Heart left ventricle (tissue), 16 donors: ENCODE data around the gene SLC9A9. TPM values are rescaled to one million over a fixed set of nuclear protein-coding genes. Genes with fewer than 3 reads are reported as not detected.

Source experiments
- ATAC-seq, 4 donors: fragments of 200-7000 bp; cut with Tn5 transposase; one replicate each; pipeline ENCODE4 v1.9.1; 2020 to 2022; ENCODE audit warnings: moderate library complexity in 4 of 4, mild to moderate bottlenecking in 3 of 4, moderate number of reproducible peaks in 1 of 4
- DNase-seq, 5 donors: peaks; one replicate each; pipeline ENCODE4 v3.0.0-alpha.2; 2020
- H3K27ac ChIP-seq, 12 donors: fragments of 200-600 bp; sonication (generic) in 4 of 12; one replicate each; pipeline versions ENCODE4 v1.5.0 to v1.8.0; 2016 to 2022; ENCODE audit warnings: mild to moderate bottlenecking in 2 of 12
- H3K27me3 ChIP-seq, 9 donors: fragments of 200-600 bp; sonication (generic) in 2 of 9; one replicate each; pipeline versions ENCODE4 v1.5.1 to v1.8.0; 2016 to 2022; ENCODE audit warnings: mild to moderate bottlenecking in 3 of 9
- H3K36me3 ChIP-seq, 9 donors: fragments of 200-600 bp; sonication (generic) in 2 of 9; one replicate each; pipeline versions ENCODE4 v1.5.0 to v1.8.0; 2018 to 2022; ENCODE audit warnings: mild to moderate bottlenecking in 2 of 9
- H3K4me1 ChIP-seq, 12 donors: fragments of 200-600 bp; sonication (generic) in 4 of 12; one replicate each; pipeline versions ENCODE4 v1.5.0 to v1.8.0; 2016 to 2022; ENCODE audit warnings: mild to moderate bottlenecking in 3 of 12
- H3K4me3 ChIP-seq, 12 donors: fragments of 200-600 bp; sonication (generic) in 4 of 12; one replicate each; pipeline versions ENCODE4 v1.5.0 to v1.8.0; 2017 to 2022; ENCODE audit warnings: mild to moderate bottlenecking in 9 of 12, moderate library complexity in 4 of 12
- H3K9me3 ChIP-seq, 12 donors: fragments of 200-600 bp; sonication (generic) in 4 of 12; one replicate each; pipeline versions ENCODE4 v1.5.0 to v1.8.0; 2016 to 2022; ENCODE audit warnings: mild to moderate bottlenecking in 1 of 12
- POLR2A ChIP-seq, 2 donors: fragments of 450-650 bp; IDR thresholded peaks; one replicate each; pipeline ENCODE4 v1.6.1; 2017; ENCODE audit warnings: antibody characterized with exemption in 2 of 2, mild to moderate bottlenecking in 2 of 2, moderate library complexity in 2 of 2
- WGBS, 4 donors: extraction: QIAGEN DNeasy Blood & Tissue Kit in 2 of 4; methylation state at CpG; one replicate each; pipeline versions ENCODE4 v1.1.5 to v1.1.7; 2013 to 2018; 5-methylcytosine and 5-hydroxymethylcytosine counted together
- intact Hi-C, 10 donors: fragments of 100-400 bp; cut with DNase I; formaldehyde crosslinking; loops; one replicate each; pipeline versions ENCODE4 v1.11.1 to v1.14.2; 2022
- polyA plus RNA-seq, 2 donors: library from polyadenylated mRNA; stranded (reverse); fragments of 200-250 nt; gene quantifications; one replicate each; pipeline ENCODE4 v1.2.3, GENCODE V29; 2013
- total RNA-seq, 9 donors: library from RNA; depleted of rRNA in 2 of 9; stranded (reverse); fragments of >200 nt in 2 of 9; fragmentation: NEBNext Ultra II Directional in 3 of 9; extraction: Animal tissue kit (Norgen Biotek cat#: 25700) in 3 of 9; gene quantifications; one replicate each; pipeline versions ENCODE4 v1.1.0 to v1.2.4, GENCODE V29; 2016 to 2023
- TF ChIP-seq, protein P1 (sequence below), 12 donors: fragments of 200-600 bp; sonication (generic) in 4 of 12; IDR thresholded peaks; one replicate each; pipeline versions ENCODE4 v1.5.0 to v1.8.0; 2018 to 2022; ENCODE audit warnings: antibody characterized with exemption in 12 of 12, mild to moderate bottlenecking in 5 of 12
- donor health status: ischemic (EF 13 %, LVEDD 7.1; RV severe dilation, severe dysfunction).
- donor health status: healthy with polysubstance abuse.
- donor health status: DM: no; HTN: yes; CAD: no.
- donor health status: DM: no; HTN: no; CAD: no.
- donor health status: ischemic (EF 25% LVEDD 6.9; RV normal size, moderate dysfunction).
- donor health status: ischemic (EF 25% LVEDD 5.7; RV mildly dilated, moderate dysfunction).
- donor health status: healthy.
- donor health status: DM: yes; HTN: yes; CAD: no.
- donor health status: ischemic (EF 35%, LVEDD 5.7; RV mildly dilated, moderate dysfunction).
- donor health status: nonischemic (EF 11% LVEDD 7.7; RV severe dilation, severe dysfunction).
- donor health status: DM: yes; HTN: yes; CAD: no.
- donor health status: PGD.
- donor health status: ischemic (EF 29% LVEDD 5.4; RV normal size, mild dysfunction).
- donor health status: nonischemic (EF 23%, LVEDD 6.1; RV moderate dilation, normal function).

Gene SLC9A9
- total and polyA plus RNA-seq, 11 donors, result 0.76 to 17.5 (median 3.3) TPM

DNA sequence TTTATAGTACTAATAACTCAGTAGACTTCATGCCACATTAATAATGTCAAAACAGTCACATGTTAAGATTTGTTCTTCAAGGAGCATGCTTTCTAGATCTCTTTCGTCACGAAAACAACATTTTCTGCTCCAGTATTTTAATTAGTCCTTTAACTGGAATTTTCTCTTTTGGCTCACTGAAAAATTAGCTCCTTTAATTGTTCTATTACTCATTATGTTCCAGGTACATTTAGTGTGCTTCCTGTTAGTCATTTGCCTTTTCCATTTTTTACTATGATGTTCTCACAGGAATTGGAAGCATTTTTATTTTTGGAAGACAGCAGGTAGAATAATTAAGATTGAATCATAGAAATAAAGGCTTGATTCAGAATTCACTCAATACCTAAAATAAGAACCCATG, 111.2 kb downstream of the SLC9A9 start:
- Histone ChIP-seq H3K36me3 (no peaks in the 10 kb centered on the region), H3K4me1 (peaks cover 0 to 11% (median 0%) of the 10 kb centered on the region in 12 donors), H3K9me3 (peaks cover 0 to 30% (median 7%) of the 10 kb centered on the region in 12 donors), H3K4me3 (no peak overlapping the region), H3K27me3 (no peaks in the 10 kb centered on the region), H3K27ac (peak overlapping the region in 2 of 12 donors; percentile 12 to 49)
- 59 to 73% (median 67%) methylated on average over 2 of the region's 2 CpGs for WGBS, 4 donors
- intact Hi-C loops, result no loop called here
- peak in 1 of 4 donors; percentile 56 for ATAC-seq
- TF ChIP-seq POLR2A (IDR thresholded peaks at IDR 0.05), result no peak
- TF ChIP-seq, protein P1, sequence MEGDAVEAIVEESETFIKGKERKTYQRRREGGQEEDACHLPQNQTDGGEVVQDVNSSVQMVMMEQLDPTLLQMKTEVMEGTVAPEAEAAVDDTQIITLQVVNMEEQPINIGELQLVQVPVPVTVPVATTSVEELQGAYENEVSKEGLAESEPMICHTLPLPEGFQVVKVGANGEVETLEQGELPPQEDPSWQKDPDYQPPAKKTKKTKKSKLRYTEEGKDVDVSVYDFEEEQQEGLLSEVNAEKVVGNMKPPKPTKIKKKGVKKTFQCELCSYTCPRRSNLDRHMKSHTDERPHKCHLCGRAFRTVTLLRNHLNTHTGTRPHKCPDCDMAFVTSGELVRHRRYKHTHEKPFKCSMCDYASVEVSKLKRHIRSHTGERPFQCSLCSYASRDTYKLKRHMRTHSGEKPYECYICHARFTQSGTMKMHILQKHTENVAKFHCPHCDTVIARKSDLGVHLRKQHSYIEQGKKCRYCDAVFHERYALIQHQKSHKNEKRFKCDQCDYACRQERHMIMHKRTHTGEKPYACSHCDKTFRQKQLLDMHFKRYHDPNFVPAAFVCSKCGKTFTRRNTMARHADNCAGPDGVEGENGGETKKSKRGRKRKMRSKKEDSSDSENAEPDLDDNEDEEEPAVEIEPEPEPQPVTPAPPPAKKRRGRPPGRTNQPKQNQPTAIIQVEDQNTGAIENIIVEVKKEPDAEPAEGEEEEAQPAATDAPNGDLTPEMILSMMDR (IDR thresholded peaks at IDR 0.05), result no peak
- no peak for DNase-seq

DNA sequence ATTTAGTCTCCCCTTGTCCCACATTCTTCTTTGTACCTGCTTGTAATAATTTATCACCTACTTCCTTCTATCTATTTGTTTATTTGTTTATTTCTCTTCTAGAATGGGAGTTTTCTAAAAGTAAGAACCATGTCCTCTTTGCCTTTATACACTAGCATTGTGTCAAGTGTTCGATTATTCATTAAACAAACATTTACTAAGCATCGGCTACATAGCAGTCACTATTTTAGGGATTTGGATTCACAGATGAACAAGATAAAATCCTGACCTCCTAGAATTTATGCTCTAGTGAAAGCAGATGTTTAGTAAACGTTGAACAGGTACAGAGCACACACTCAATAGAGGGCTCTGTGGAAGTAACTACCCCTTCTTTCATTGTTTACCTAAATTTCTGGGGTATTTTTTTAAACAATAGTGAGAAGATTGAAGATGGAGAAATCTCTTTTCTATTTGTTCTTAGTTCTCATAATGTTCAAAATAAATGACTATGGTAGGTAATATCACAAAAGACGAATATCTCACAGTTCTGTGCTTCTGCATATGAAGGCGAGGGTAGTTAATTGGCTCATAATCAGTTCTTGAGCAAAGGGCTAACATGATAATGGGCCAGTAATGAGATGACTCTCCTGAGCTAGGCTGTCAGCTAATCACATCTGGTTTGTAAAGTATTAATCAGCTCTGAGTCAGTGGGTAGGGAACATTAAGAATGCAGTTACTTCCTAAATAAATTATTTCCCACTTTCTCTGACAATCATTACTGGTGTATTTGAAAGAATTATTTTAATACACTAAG, 111.9 kb downstream of the SLC9A9 start:
- ATAC-seq (peak in 2 of 4 donors; percentile 39 to 41), DNase-seq (no peak)
- no peaks in the 10 kb centered on the region for H3K27me3 ChIP-seq
- intact Hi-C loops, result no loop called here
- H3K36me3 ChIP-seq, result no peaks in the 10 kb centered on the region
- peak overlapping the region in 3 of 12 donors; percentile 12 to 49 (median 23) for H3K27ac ChIP-seq
- TF ChIP-seq POLR2A (IDR thresholded peaks at IDR 0.05), result no peak
- TF ChIP-seq, protein P1 (IDR thresholded peaks at IDR 0.05), result no peak
- H3K9me3 ChIP-seq, result peaks cover 0 to 23% (median 6%) of the 10 kb centered on the region in 12 donors
- peaks cover 0 to 11% (median 0%) of the 10 kb centered on the region in 12 donors for H3K4me1 ChIP-seq
- WGBS, 4 donors, result 69 to 80% (median 74%) methylated on average over 5 of the region's 5 CpGs
- no peak overlapping the region for H3K4me3 ChIP-seq

DNA sequence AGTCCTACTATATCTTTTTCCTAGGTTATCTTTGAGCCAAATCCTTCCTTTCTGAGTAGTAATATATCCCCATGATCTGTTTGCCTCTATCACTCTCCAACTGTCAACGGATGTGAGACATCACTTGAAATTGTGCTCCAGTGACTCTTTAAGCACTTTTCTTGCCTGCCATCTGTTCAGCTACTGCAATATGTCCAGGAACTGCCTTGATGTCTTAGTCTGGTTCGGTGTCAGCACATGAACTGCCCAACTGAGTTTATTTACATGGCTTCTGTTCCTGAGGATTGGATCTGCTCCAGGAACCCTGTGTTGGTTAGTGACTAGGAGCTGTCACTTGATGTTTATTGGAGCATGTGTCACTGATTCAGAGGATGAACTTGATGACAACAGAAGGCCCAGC, 116.5 kb downstream of the SLC9A9 start:
- no peak for DNase-seq
- TF ChIP-seq, protein P1 (IDR thresholded peaks at IDR 0.05), result no peak
- TF ChIP-seq POLR2A (IDR thresholded peaks at IDR 0.05), result no peak

DNA sequence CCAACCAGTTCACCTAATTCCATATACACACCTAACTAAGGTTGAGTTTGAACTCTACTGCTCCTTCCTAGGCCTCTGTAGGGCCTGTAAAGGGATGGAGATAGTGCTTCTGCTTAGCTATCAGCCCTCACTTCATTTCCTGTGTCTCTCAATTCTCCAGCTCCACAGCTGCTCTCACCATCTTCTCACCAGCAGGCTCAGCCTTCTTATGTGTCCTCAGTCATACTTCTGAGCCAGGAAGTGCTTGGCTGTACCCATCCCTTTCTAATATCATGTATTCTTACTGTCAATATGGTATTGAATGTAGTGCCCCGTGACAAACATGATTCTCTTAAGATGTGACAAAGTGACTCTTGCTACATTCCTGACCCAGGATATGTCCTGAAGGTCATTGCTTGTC, 116.9 kb downstream of the SLC9A9 start:
- no peak for TF ChIP-seq POLR2A (IDR thresholded peaks at IDR 0.05)
- TF ChIP-seq, protein P1 (IDR thresholded peaks at IDR 0.05), result no peak
- 78 to 93% (median 87%) methylated on average over 1 of the region's 1 CpG for WGBS, 4 donors
- Histone ChIP-seq H3K9me3 (no peaks in the 10 kb centered on the region), H3K4me1 (peaks cover 0 to 15% (median 0%) of the 10 kb centered on the region in 12 donors), H3K4me3 (no peak overlapping the region), H3K36me3 (no peaks in the 10 kb centered on the region), H3K27ac (no peak overlapping the region), H3K27me3 (no peaks in the 10 kb centered on the region)
- no peak for DNase-seq
- ATAC-seq, result no peak
- intact Hi-C loops, result no loop called here

More for the DNA sequence above, 116.5 kb downstream of the SLC9A9 start:
- ATAC-seq, result no peak
- Histone ChIP-seq H3K4me1 (peaks cover 0 to 15% (median 0%) of the 10 kb centered on the region in 12 donors), H3K36me3 (no peaks in the 10 kb centered on the region), H3K4me3 (no peak overlapping the region), H3K27me3 (no peaks in the 10 kb centered on the region), H3K27ac (no peak overlapping the region), H3K9me3 (no peaks in the 10 kb centered on the region)
- intact Hi-C loops, result no loop called here
- WGBS, 4 donors, result 77 to 86% (median 81%) methylated on average over 2 of the region's 2 CpGs
